Vagina (tissue), 2 donors: ENCODE results near the gene PPP1R13B. TPM values are rescaled to one million over a fixed set of nuclear protein-coding genes. Genes with fewer than 3 reads are reported as not detected.

ENCODE experiments used
- DNase-seq, 2 donors: peaks; one replicate each; pipeline ENCODE4 v3.0.0-alpha.2; 2017; ENCODE audit errors: extremely low spot score in 2 of 2
- H3K27ac ChIP-seq: fragments of 200-600 bp; sonication (generic); one replicate; pipeline ENCODE4 v1.5.1; 2019
- H3K27me3 ChIP-seq: fragments of 200-600 bp; sonication (generic); one replicate; pipeline ENCODE4 v1.5.1; 2019
- H3K36me3 ChIP-seq, 2 donors: fragments of 200-600 bp; sonication (generic); one replicate each; pipeline ENCODE4 v1.5.1; 2017 to 2019
- H3K4me1 ChIP-seq: fragments of 200-600 bp; sonication (generic); one replicate; pipeline ENCODE4 v1.5.1; 2019
- H3K4me3 ChIP-seq, 2 donors: fragments of 200-600 bp; sonication (generic); 1 replicate in 1 of 2; 2 replicates in 1 of 2; pipeline ENCODE4 v1.5.1; 2016 to 2019
- H3K9me3 ChIP-seq: fragments of 200-600 bp; sonication (generic); one replicate; pipeline ENCODE4 v1.5.1; 2019
- POLR2A ChIP-seq, 2 donors: fragments of 450-650 bp; IDR thresholded peaks; one replicate each; pipeline ENCODE4 v1.6.1; 2017; ENCODE audit warnings: antibody characterized with exemption in 2 of 2, mild to moderate bottlenecking in 2 of 2, moderate library complexity in 2 of 2
- POLR2AphosphoS5 ChIP-seq, 2 donors: sonication (generic); formaldehyde crosslinking; IDR thresholded peaks; one replicate each; pipeline ENCODE4 v1.9.0; 2017; ENCODE audit warnings: antibody characterized with exemption in 2 of 2, mild to moderate bottlenecking in 2 of 2, low read depth in 1 of 2; ENCODE audit not compliant: insufficient read depth in 1 of 2
- intact Hi-C: fragments of 100-400 bp; cut with DNase I; formaldehyde crosslinking; loops from one replicate; pipeline ENCODE4 v1.15.1; 2023
- total RNA-seq: library from RNA; depleted of rRNA; stranded (reverse); fragments of >200 nt; gene quantifications from one replicate; pipeline ENCODE4 v1.2.3, GENCODE V29; 2016
- TF ChIP-seq, protein P1 (sequence below), 3 experiments: fragments of 450-650 bp in 2 of 3; fragments of 200-600 bp in 1 of 3; sonication (generic) in 1 of 3; IDR thresholded peaks; one replicate each; pipeline ENCODE4 v1.5.1; 2017 to 2019; ENCODE audit warnings: antibody characterized with exemption in 3 of 3, mild to moderate bottlenecking in 2 of 3, moderate library complexity in 2 of 3

Gene PPP1R13B
- total RNA-seq, 1 donor from 2014 or later = 34.1 TPM

DNA sequence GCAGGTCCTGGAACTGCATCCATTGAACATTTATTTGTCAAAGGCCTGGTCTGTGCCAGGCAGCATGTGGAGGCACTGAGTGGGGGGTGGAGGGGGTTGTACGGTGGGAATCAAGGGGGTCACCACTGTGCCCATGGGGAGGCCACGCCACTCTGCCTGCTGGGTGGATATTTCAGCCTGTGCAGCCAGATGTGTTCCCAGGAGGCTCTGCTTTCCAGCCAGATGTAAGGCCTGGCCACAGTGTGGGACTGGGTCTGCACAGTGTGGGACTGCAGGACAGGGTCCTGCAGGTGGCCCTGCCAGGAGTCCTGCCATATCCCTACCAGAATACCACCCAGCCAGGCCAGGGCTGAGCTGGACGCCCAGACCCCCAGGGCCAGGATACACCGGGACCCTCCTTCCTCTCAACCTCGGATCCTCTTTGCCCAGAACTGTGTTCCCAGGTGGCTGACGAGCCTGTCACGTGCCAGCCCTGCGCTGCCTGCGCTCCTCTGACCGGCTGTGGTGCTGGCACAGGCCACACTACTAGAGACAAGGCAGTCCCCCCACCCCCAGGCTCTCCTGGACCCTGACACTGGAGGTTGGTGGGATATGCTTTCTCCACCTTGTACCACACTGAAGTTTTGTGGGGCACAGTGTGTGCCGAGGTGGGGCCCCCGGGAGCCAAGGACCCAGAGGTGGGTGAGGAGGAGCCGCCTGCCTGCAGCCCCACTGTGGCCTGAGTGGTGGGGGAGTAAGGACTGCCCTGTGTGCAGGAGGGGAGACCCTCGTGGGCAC is 149.6 kb downstream of the PPP1R13B start:
- no peak overlapping the region for H3K4me3 ChIP-seq
- H3K9me3 ChIP-seq = no peaks in the 10 kb centered on the region
- no peak for DNase-seq
- peak overlapping the region; percentile 62 for H3K27ac ChIP-seq
- no peak for TF ChIP-seq POLR2A (IDR thresholded peaks at IDR 0.05)
- no peak for TF ChIP-seq POLR2AphosphoS5 (IDR thresholded peaks at IDR 0.05; ENCODE audit: insufficient read depth in 1 of 2, low read depth in 1 of 2)
- TF ChIP-seq, protein P1, sequence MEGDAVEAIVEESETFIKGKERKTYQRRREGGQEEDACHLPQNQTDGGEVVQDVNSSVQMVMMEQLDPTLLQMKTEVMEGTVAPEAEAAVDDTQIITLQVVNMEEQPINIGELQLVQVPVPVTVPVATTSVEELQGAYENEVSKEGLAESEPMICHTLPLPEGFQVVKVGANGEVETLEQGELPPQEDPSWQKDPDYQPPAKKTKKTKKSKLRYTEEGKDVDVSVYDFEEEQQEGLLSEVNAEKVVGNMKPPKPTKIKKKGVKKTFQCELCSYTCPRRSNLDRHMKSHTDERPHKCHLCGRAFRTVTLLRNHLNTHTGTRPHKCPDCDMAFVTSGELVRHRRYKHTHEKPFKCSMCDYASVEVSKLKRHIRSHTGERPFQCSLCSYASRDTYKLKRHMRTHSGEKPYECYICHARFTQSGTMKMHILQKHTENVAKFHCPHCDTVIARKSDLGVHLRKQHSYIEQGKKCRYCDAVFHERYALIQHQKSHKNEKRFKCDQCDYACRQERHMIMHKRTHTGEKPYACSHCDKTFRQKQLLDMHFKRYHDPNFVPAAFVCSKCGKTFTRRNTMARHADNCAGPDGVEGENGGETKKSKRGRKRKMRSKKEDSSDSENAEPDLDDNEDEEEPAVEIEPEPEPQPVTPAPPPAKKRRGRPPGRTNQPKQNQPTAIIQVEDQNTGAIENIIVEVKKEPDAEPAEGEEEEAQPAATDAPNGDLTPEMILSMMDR (IDR thresholded peaks at IDR 0.05) = no peak
- intact Hi-C loops = no loop called here
- H3K27me3 ChIP-seq = no peaks in the 10 kb centered on the region
- peaks cover 53% of the 10 kb centered on the region for H3K4me1 ChIP-seq
- H3K36me3 ChIP-seq = peaks cover 7 to 64% of the 10 kb centered on the region in 2 donors

DNA sequence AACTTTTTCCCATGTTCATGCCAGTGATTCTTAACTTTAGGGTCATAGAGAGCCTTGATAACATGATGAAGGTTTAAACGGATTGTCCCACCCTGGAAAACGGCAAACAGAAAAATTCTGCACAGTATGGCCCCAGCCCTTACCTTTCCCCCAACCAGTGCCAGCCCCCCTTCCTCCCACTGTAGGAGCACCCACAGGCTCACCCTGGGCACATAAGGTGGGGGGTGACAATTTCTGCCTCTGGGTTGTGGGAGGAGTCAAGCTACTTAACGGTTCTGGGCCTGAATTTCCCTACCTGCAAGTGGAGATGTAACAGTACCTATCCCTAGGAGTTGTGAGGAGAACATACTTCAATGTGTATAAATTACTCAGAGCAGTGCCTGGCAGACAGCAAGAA is 150.2 kb downstream of the PPP1R13B start:
- H3K36me3 ChIP-seq = peaks cover 7 to 58% of the 10 kb centered on the region in 2 donors
- intact Hi-C loops = no loop called here
- DNase-seq = no peak
- no peak overlapping the region for H3K4me3 ChIP-seq
- H3K9me3 ChIP-seq = no peaks in the 10 kb centered on the region
- no peaks in the 10 kb centered on the region for H3K27me3 ChIP-seq
- peak overlapping the region; percentile 62 for H3K27ac ChIP-seq
- H3K4me1 ChIP-seq = peaks cover 56% of the 10 kb centered on the region
- TF ChIP-seq POLR2A (IDR thresholded peaks at IDR 0.05) (no peak), POLR2AphosphoS5 (IDR thresholded peaks at IDR 0.05; ENCODE audit: insufficient read depth in 1 of 2, low read depth in 1 of 2) (no peak)
- TF ChIP-seq, protein P1 (IDR thresholded peaks at IDR 0.05) = no peak

DNA sequence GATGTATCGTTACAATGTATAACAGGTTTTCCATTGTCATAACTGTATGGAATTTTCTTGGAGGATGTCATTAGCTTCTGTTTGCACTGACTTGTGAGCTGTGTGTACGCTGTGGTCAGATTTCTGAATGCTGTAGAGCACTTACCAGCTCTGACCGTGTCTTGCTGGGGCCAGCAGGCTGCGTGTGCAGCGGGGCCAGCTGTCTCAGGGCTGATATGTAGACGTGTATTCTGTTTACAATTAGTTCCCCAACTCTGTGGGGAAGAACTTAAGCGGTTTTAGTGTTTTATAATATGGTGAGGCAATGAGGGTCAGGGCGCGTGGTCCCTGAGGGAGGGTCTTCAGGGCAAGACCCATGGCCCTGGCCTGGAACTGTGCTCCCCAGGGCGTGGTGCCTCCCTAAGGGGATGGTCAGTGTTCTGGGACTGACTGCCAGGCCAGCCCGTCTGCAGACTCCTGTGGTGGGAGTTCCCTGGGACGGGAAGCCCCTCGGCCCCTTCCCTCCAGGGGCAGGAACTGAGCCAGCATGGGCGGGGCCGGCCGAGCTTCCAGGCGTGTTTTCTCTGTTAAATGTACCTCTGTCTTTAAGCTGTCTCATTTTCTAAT is 150.8 kb downstream of the PPP1R13B start:
- H3K27me3 ChIP-seq = no peaks in the 10 kb centered on the region
- peaks cover 7 to 52% of the 10 kb centered on the region in 2 donors for H3K36me3 ChIP-seq
- no peak overlapping the region for H3K4me3 ChIP-seq
- intact Hi-C loops = no loop called here
- H3K27ac ChIP-seq = peak overlapping the region; percentile 62
- TF ChIP-seq POLR2AphosphoS5 (IDR thresholded peaks at IDR 0.05; ENCODE audit: insufficient read depth in 1 of 2, low read depth in 1 of 2) (peak; percentile 32 to 71), POLR2A (IDR thresholded peaks at IDR 0.05) (no peak)
- no peak for DNase-seq
- peaks cover 62% of the 10 kb centered on the region for H3K4me1 ChIP-seq
- H3K9me3 ChIP-seq = no peaks in the 10 kb centered on the region

DNA sequence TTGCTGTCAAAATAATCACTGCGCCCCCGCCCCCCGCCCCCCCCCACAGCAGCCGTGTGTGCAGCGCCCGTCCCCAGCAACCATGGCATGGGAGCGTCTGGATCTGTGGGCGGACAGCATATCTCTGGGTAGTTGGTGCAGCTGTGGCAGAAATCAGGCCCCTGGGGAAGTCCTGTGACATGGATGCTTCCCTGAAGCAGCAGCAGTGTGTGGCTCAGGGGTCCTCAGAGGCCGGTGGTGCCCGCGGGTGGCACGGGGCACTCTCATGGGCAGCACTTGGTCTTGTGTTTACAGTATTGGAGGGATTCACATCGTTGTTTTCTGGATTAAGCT is 151.3 kb downstream of the PPP1R13B start:
- intact Hi-C loops = no loop called here

DNA sequence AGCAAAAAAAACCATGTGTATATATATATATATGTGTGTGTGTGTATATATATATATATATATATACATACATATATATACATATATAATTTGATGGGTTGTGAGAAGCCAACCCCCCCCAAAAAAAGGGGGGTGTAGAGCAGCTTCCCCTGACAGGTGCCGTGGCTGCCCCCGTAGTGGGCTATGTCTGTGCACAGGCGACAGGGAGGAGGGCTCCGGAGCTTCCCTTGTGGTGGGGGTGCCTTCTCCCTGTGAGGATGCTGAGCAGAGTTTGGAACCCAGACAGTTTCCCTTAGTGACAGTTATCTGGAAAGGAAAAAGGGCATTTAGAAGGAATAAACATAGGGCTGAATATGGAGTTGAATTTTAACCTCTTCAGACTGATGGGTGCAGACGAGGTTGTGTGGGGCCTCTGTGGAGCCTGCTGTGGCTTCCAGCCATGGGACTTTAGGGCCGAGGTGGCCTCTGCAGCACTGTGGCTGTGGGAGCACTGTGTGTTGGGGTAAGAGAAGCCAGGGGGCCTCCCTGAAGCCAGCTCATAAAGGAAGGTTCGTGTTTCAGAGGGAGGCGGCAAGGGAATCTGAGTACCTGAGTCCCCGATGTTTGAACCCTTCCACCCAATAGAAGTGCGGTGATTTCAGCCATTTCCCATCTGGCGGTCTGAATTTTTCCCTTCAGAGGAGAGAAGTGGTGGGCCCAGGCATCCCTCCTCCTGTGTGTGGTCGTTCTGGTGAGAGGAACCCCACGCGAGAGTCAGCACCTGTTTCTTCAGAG is 151.9 kb downstream of the PPP1R13B start:
- intact Hi-C loops = no loop called here
- no peaks in the 10 kb centered on the region for H3K9me3 ChIP-seq
- peak overlapping the region; percentile 62 for H3K27ac ChIP-seq
- DNase-seq = no peak
- H3K4me1 ChIP-seq = peaks cover 63% of the 10 kb centered on the region
- no peak overlapping the region for H3K4me3 ChIP-seq
- peaks cover 7 to 42% of the 10 kb centered on the region in 2 donors for H3K36me3 ChIP-seq
- H3K27me3 ChIP-seq = no peaks in the 10 kb centered on the region
- TF ChIP-seq POLR2AphosphoS5 (IDR thresholded peaks at IDR 0.05; ENCODE audit: insufficient read depth in 1 of 2, low read depth in 1 of 2) = no peak
- TF ChIP-seq, protein P1 (IDR thresholded peaks at IDR 0.05) = no peak

More for the DNA sequence above, 151.3 kb downstream of the PPP1R13B start:
- Histone ChIP-seq H3K36me3 (peaks cover 7 to 48% of the 10 kb centered on the region in 2 donors), H3K4me3 (no peak overlapping the region), H3K27me3 (no peaks in the 10 kb centered on the region), H3K4me1 (peaks cover 63% of the 10 kb centered on the region), H3K9me3 (no peaks in the 10 kb centered on the region), H3K27ac (peak overlapping the region; percentile 62)
- DNase-seq = no peak
- no peak for TF ChIP-seq POLR2A (IDR thresholded peaks at IDR 0.05)
- TF ChIP-seq, protein P1 (IDR thresholded peaks at IDR 0.05) = no peak
